Rectal smooth muscle tissue (tissue), 1 donor: ENCODE measurements around the gene PRRT4.

Source experiments
- H3K27ac ChIP-seq: one replicate; pipeline ENCODE4 v1.7.0; 2013; ENCODE audit warnings: low read depth, low read length, inconsistent platforms
- H3K27me3 ChIP-seq: one replicate; pipeline ENCODE4 v1.7.0; 2013; ENCODE audit warnings: low read length; ENCODE audit not compliant: control insufficient read depth, insufficient read depth
- H3K36me3 ChIP-seq: one replicate; pipeline ENCODE4 v1.7.0; 2013; ENCODE audit warnings: low read length; ENCODE audit not compliant: control insufficient read depth, insufficient read depth
- H3K4me1 ChIP-seq: one replicate; pipeline ENCODE4 v1.7.0; 2013; ENCODE audit warnings: low read length; ENCODE audit not compliant: control insufficient read depth, insufficient read depth
- H3K4me3 ChIP-seq: one replicate; pipeline ENCODE4 v1.7.0; 2013; ENCODE audit warnings: low read length
- H3K9ac ChIP-seq: one replicate; pipeline ENCODE4 v1.7.0; 2013; ENCODE audit warnings: low read length

PRRT4 gene

DNA sequence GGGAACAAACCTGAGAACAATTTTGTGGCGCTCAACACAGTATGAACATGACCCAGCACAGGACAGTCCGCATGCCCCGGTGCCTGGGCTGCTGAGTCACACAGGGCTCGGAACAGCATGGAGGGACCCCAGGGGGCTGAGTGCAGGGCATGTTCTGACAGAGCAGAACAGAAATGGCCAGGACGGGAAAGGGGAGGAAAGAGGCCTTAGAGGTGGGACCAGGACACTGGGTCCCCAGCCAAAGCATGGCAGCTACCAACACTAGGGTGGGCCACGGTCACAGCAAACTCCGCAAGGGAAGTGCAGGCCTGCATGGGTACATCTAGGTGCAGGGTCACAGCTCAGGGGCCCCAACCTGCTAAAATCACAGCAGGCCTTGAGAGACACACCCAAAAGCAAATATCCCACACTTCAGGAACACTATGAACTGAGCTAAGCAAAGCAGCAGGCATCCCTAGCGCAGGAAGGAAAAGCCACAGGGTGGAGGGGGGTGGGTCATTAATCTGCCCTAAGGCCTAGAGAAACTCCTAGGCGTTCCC, 42.7 kb upstream of the PRRT4 start:
- Histone ChIP-seq H3K4me3 (no peak overlapping the region), H3K27me3 (no peaks in the 10 kb centered on the region), H3K36me3 (peaks cover 18% of the 10 kb centered on the region), H3K4me1 (peaks cover 10% of the 10 kb centered on the region), H3K9ac (no peak overlapping the region), H3K27ac (no peak overlapping the region)

GRCh38 chr7:128403676-128404075, 42.2 kb upstream of the PRRT4 start:
- Histone ChIP-seq H3K27me3 (no peaks in the 10 kb centered on the region), H3K27ac (no peak overlapping the region)

GRCh38 chr7:128402356-128402755, 40.9 kb upstream of the PRRT4 start:
- Histone ChIP-seq H3K9ac (no peak overlapping the region), H3K27me3 (no peaks in the 10 kb centered on the region), H3K36me3 (peaks cover 23% of the 10 kb centered on the region), H3K4me3 (no peak overlapping the region), H3K4me1 (peaks cover 6% of the 10 kb centered on the region), H3K27ac (no peak overlapping the region)

More at GRCh38 chr7:128403676-128404075, 42.2 kb upstream of the PRRT4 start:
- H3K4me3 ChIP-seq = no peak overlapping the region
- peaks cover 18% of the 10 kb centered on the region for H3K36me3 ChIP-seq
- H3K9ac ChIP-seq = no peak overlapping the region
- peaks cover 6% of the 10 kb centered on the region for H3K4me1 ChIP-seq

GRCh38 chr7:128400566-128400965, 39.1 kb upstream of the PRRT4 start:
- Histone ChIP-seq H3K9ac (no peak overlapping the region), H3K4me1 (peaks cover 6% of the 10 kb centered on the region), H3K27ac (no peak overlapping the region), H3K4me3 (no peak overlapping the region), H3K27me3 (no peaks in the 10 kb centered on the region), H3K36me3 (peaks cover 23% of the 10 kb centered on the region)

GRCh38 chr7:128399991-128400390, 38.5 kb upstream of the PRRT4 start:
- Histone ChIP-seq H3K9ac (no peak overlapping the region), H3K4me3 (no peak overlapping the region), H3K27ac (no peak overlapping the region), H3K27me3 (no peaks in the 10 kb centered on the region), H3K36me3 (peaks cover 26% of the 10 kb centered on the region), H3K4me1 (peaks cover 2% of the 10 kb centered on the region)

DNA sequence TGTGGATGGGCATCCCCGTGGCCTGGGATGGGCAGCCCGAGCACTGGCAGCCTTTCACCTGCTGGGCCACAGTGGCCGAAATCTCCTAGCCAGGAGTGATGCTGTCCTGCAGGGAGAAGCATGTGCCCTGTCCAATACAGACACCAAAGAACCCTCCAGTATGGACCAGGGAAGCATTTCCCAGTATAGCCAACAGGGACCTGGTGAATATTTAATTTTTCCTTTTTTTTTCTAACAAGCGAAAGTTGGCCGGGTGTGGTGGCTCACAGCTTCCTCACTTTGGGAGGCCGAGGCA, 37.3 kb upstream of the PRRT4 start:
- H3K27ac ChIP-seq = no peak overlapping the region
- no peaks in the 10 kb centered on the region for H3K27me3 ChIP-seq
- H3K4me1 ChIP-seq = no peaks in the 10 kb centered on the region
- no peak overlapping the region for H3K4me3 ChIP-seq
- peaks cover 26% of the 10 kb centered on the region for H3K36me3 ChIP-seq
- no peak overlapping the region for H3K9ac ChIP-seq

DNA sequence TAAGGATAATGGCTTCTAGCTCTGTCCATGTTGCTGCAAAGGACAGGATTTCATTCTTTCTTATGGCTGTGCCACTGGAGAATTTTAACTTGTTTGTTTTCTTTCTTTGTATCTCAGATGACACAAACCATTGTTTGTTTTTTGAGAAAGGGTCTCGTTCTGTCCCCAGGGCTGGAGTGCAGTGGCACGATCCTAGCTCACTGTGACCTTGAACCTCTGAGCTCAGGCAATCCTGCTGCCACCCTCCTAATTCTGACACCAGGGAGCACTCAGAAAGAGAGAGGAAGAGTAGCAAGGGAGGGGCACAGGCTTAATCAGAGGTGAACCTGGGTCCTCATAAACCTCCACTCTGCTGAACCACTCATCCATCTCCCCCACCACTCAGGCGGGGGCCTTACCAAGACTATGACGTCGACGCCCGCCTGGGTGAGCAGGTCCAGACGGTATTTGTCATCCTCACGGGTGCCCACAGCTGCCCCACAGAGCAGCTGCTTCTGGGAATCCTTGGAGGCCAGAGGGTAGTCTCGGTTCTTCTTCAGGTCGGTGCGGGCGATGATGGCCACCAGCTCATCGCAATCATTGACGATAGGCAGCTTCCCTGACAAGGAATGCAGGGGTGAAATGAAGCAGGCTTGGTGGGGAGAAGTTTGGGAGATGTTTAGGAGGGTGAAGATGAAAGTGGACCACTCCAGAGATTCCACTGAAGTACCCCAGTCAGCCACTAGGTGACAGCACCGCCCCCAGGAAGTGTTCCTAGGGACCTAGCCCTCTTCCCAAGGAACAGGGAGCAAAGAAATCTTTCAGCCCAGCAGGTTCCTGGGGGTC, 36.7 kb upstream of the PRRT4 start:
- no peaks in the 10 kb centered on the region for H3K27me3 ChIP-seq
- no peak overlapping the region for H3K27ac ChIP-seq
- H3K4me1 ChIP-seq = no peaks in the 10 kb centered on the region
- no peak overlapping the region for H3K9ac ChIP-seq
- H3K36me3 ChIP-seq = peaks cover 26% of the 10 kb centered on the region
- H3K4me3 ChIP-seq = no peak overlapping the region

DNA sequence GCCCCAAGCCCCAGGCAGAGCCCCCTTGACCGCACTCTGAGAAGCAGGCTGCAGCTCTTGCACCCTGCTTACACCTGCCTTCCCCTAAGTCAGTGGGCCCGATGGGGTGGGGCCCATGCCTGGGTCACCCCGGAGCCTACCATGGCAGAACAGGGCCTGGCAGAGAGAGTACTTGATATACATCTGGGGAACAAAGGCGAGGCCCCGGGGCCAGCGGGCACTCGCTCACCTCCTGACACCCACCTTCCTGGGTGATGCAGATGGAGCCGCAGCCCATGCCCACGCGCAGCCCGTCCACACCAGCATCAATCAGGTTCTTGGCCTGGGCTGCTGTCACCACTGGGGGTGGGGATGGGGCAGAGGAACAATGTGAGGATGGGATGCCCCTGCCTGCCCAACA, 34.9 kb upstream of the PRRT4 start:
- no peak overlapping the region for H3K4me3 ChIP-seq
- no peaks in the 10 kb centered on the region for H3K4me1 ChIP-seq
- peaks cover 22% of the 10 kb centered on the region for H3K36me3 ChIP-seq
- H3K27ac ChIP-seq = no peak overlapping the region
- no peaks in the 10 kb centered on the region for H3K27me3 ChIP-seq
- H3K9ac ChIP-seq = no peak overlapping the region

DNA sequence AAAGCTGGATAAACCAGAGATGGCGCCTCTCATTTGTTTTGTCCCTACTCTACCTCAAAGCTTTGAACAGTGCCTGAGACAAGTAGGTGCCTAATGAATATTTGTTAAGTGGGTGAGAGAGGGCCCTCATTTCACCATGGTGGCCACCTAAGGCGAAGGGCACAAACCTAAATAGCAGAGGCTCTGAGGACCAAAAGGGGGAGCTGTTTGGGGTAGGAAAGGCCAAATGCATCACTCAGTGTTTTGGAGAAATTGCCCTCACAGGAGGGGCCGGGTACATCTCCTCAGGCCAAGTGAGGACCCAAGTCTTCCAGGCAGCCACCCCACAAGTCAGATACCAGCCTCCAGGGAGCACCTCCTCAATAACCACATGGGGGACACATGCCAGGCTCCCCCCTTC, 34.3 kb upstream of the PRRT4 start:
- H3K27ac ChIP-seq = no peak overlapping the region
- no peaks in the 10 kb centered on the region for H3K4me1 ChIP-seq
- H3K9ac ChIP-seq = no peak overlapping the region
- H3K27me3 ChIP-seq = no peaks in the 10 kb centered on the region
- H3K36me3 ChIP-seq = peaks cover 16% of the 10 kb centered on the region
- no peak overlapping the region for H3K4me3 ChIP-seq

DNA sequence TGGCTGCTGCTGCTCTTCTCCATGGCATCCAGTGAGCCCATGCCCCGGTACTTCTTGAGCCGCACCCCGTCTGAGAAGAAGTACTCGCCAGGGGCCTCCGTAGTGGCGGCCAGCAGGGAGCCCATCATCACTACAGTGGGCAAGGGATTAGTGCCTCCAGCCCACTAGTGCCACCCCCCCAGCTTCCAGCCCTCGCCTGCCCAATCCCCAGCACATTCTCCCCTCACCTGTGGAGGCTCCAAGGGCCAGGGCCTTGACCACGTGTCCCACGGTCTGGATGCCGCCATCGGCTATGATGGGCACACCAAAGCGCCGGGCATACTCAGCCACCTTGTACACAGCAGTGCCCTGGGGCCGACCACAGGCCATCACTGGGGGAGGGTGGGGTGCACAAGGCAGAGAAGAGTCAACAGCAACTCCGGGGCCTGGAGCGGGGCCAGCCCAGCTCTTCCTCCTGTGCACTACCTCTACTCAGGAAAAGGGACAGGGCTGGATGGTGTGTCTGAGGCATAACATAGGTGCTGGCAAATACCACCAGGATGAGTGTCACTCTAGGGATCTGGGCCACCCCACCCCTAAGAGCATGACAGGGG, 33.5 kb upstream of the PRRT4 start:
- Histone ChIP-seq H3K9ac (no peak overlapping the region), H3K4me3 (no peak overlapping the region), H3K36me3 (peaks cover 10% of the 10 kb centered on the region), H3K27ac (no peak overlapping the region), H3K4me1 (no peaks in the 10 kb centered on the region), H3K27me3 (no peaks in the 10 kb centered on the region)

GRCh38 chr7:128393526-128394330, 32.2 kb upstream of the PRRT4 start:
- Histone ChIP-seq H3K27me3 (no peaks in the 10 kb centered on the region), H3K36me3 (peaks cover 8% of the 10 kb centered on the region), H3K4me1 (no peaks in the 10 kb centered on the region), H3K4me3 (no peak overlapping the region), H3K9ac (no peak overlapping the region), H3K27ac (no peak overlapping the region)

GRCh38 chr7:128392446-128393327, 31.2 kb upstream of the PRRT4 start:
- Histone ChIP-seq H3K4me1 (no peaks in the 10 kb centered on the region), H3K27me3 (no peaks in the 10 kb centered on the region), H3K4me3 (no peak overlapping the region), H3K36me3 (peaks cover 3% of the 10 kb centered on the region), H3K27ac (no peak overlapping the region), H3K9ac (no peak overlapping the region)
